Glutamatergic neuron (in vitro differentiated cells): ENCODE data around the gene SET. TPM values are rescaled to one million over a fixed set of nuclear protein-coding genes. Genes with fewer than 3 reads are reported as not detected.

Experiments used
- DNase-seq: peaks from one replicate; pipeline ENCODE4 v3.0.0; 2022
- H3K27ac Mint-ChIP-seq: one replicate; pipeline ENCODE4 v1.8.0; 2020; ENCODE audit warnings: mild to moderate bottlenecking, mixed read lengths, inconsistent platforms; ENCODE audit not compliant: unreplicated experiment
- H3K27me3 Mint-ChIP-seq: one replicate; pipeline ENCODE4 v1.8.0; 2020; ENCODE audit warnings: mild to moderate bottlenecking, moderate library complexity, mixed read lengths, inconsistent platforms; ENCODE audit not compliant: unreplicated experiment
- H3K36me3 Mint-ChIP-seq: one replicate; pipeline ENCODE4 v1.8.0; 2020; ENCODE audit warnings: mild to moderate bottlenecking, mixed read lengths, inconsistent platforms; ENCODE audit not compliant: unreplicated experiment
- H3K4me1 Mint-ChIP-seq: one replicate; pipeline ENCODE4 v1.8.0; 2020; ENCODE audit warnings: mild to moderate bottlenecking, low read depth, mixed read lengths, inconsistent platforms; ENCODE audit not compliant: unreplicated experiment
- H3K4me3 Mint-ChIP-seq: one replicate; pipeline ENCODE4 v1.8.0; 2020; ENCODE audit warnings: mild to moderate bottlenecking, mixed read lengths, inconsistent platforms; ENCODE audit not compliant: unreplicated experiment
- H3K9me3 Mint-ChIP-seq: one replicate; pipeline ENCODE4 v1.8.0; 2020; ENCODE audit warnings: mild to moderate bottlenecking, moderate library complexity, mixed read lengths, inconsistent platforms; ENCODE audit not compliant: unreplicated experiment
- CTCF ChIP-seq: fragments of 200-600 bp; sonication (generic); IDR thresholded peaks from one replicate; pipeline ENCODE4 v1.5.0; 2021; ENCODE audit not compliant: partially characterized antibody, unreplicated experiment
- total RNA-seq: library from RNA; stranded (reverse); fragmentation: NEBNext Ultra II Directional; extraction: Animal tissue kit (Norgen Biotek cat#: 25700); gene quantifications from one replicate; pipeline ENCODE4 v1.2.1, GENCODE V29; 2021; ENCODE audit not compliant: unreplicated experiment

SET gene
- total RNA-seq, 1 donor from 2014 or later, result 387 TPM

GRCh38 chr9:128727640-128728248 is 38.7 kb downstream of the SET start:
- no peak overlapping the region for H3K27ac Mint-ChIP-seq
- H3K36me3 Mint-ChIP-seq, result no peaks in the 10 kb centered on the region
- DNase-seq, result no peak
- peaks cover 6% of the 10 kb centered on the region for H3K4me1 Mint-ChIP-seq
- peaks cover 4% of the 10 kb centered on the region for H3K9me3 Mint-ChIP-seq
- H3K4me3 Mint-ChIP-seq, result no peak overlapping the region
- no peak for TF ChIP-seq CTCF
- peaks cover 6% of the 10 kb centered on the region for H3K27me3 Mint-ChIP-seq

- no peak overlapping the region for H3K27ac Mint-ChIP-seq
- peak overlapping the region; percentile 25 for H3K4me3 Mint-ChIP-seq
- no peak for DNase-seq
- H3K27me3 Mint-ChIP-seq, result peaks cover 6% of the 10 kb centered on the region
- H3K4me1 Mint-ChIP-seq, result peaks cover 6% of the 10 kb centered on the region
- no peaks in the 10 kb centered on the region for H3K36me3 Mint-ChIP-seq
- H3K9me3 Mint-ChIP-seq, result peaks cover 4% of the 10 kb centered on the region
- no peak for TF ChIP-seq CTCF
Measured at GRCh38 chr9:128728298-128728697, 39.3 kb downstream of the SET start.

GRCh38 chr9:128729302-128729701 is 40.3 kb downstream of the SET start:
- TF ChIP-seq CTCF, result no peak
- Mint-ChIP-seq H3K27ac (peak overlapping the region; percentile 55), H3K4me3 (no peak overlapping the region), H3K36me3 (no peaks in the 10 kb centered on the region), H3K9me3 (peaks cover 2% of the 10 kb centered on the region), H3K27me3 (peaks cover 4% of the 10 kb centered on the region), H3K4me1 (peaks cover 6% of the 10 kb centered on the region)
- DNase-seq, result no peak

- Mint-ChIP-seq H3K36me3 (no peaks in the 10 kb centered on the region), H3K27ac (peak overlapping the region; percentile 55), H3K9me3 (no peaks in the 10 kb centered on the region), H3K4me1 (peaks cover 6% of the 10 kb centered on the region), H3K4me3 (no peak overlapping the region), H3K27me3 (peaks cover 2% of the 10 kb centered on the region)
- DNase-seq, result no peak
- TF ChIP-seq CTCF, result no peak
Measured at GRCh38 chr9:128729766-128730517, 40.9 kb downstream of the SET start.

- no peaks in the 10 kb centered on the region for H3K9me3 Mint-ChIP-seq
- DNase-seq, result no peak
- H3K36me3 Mint-ChIP-seq, result no peaks in the 10 kb centered on the region
- peak overlapping the region; percentile 48 for H3K27ac Mint-ChIP-seq
- no peak overlapping the region for H3K4me3 Mint-ChIP-seq
- TF ChIP-seq CTCF, result no peak
- peaks cover 11% of the 10 kb centered on the region for H3K4me1 Mint-ChIP-seq
- no peaks in the 10 kb centered on the region for H3K27me3 Mint-ChIP-seq
Measured at GRCh38 chr9:128731093-128731492, 42.1 kb downstream of the SET start.
